H1 (cell line): Measurements from ENCODE around the gene GAS6. TPM values are rescaled to one million over a fixed set of nuclear protein-coding genes. Genes with fewer than 3 reads are reported as not detected.

ENCODE experiments used
- BACH1 ChIP-seq: IDR thresholded peaks from 2 replicates; pipeline ENCODE4 v1.6.1; 2012; ENCODE audit warnings: low read length, improper control_type of control experiment
- CEBPB ChIP-seq: IDR thresholded peaks from 2 replicates; pipeline ENCODE4 v1.6.1; 2012; ENCODE audit warnings: low read depth, low read length
- JUN ChIP-seq: IDR thresholded peaks from 2 replicates; pipeline ENCODE4 v1.6.1; 2011; ENCODE audit warnings: low read depth, mild to moderate bottlenecking, improper control_type of control experiment, low read length
- SP2 ChIP-seq: IDR thresholded peaks from 2 replicates; pipeline ENCODE4 v1.6.1; 2012; ENCODE audit warnings: mild to moderate bottlenecking, low read length, inconsistent platforms
- ZNF274 ChIP-seq: IDR thresholded peaks from 2 replicates; pipeline ENCODE4 v1.7.0; 2012; ENCODE audit warnings: low read length, borderline replicate concordance; ENCODE audit errors: extremely low read depth
- polyA plus RNA-seq, 7 experiments: library from polyadenylated mRNA; depleted of rRNA in 3 of 7; stranded (reverse) in 5 of 7; unstranded in 2 of 7; fragments of >200 nt in 5 of 7; fragments of 200-250 nt in 2 of 7; gene quantifications; 1 replicate in 5 of 7; 2 replicates in 1 of 7; 4 replicates in 1 of 7; pipeline versions ENCODE4 v1.2.1 to v1.2.3, GENCODE V29; 2011 to 2013; ENCODE audit warnings: missing spikeins in 2 of 7, mixed read lengths in 2 of 7
- total RNA-seq: library from RNA; stranded (reverse); fragmentation: NEBNext Ultra II Directional; extraction: Animal tissue kit (Norgen Biotek cat#: 25700); gene quantifications from 2 replicates; pipeline ENCODE4 v1.2.1, GENCODE V29; 2021
- TF ChIP-seq, protein P1 (sequence below), 3 experiments: IDR thresholded peaks; 1 replicate in 2 of 3; 2 replicates in 1 of 3; pipeline versions ENCODE4 v1.5.1 to v1.6.1; 2011; ENCODE audit warnings: low read length in 3 of 3, mild to moderate bottlenecking in 3 of 3, inconsistent platforms in 2 of 3, low read depth in 1 of 3, moderate library complexity in 1 of 3; ENCODE audit not compliant: insufficient read depth in 1 of 3; ENCODE audit errors: control extremely low read depth in 1 of 3

The GAS6 gene
- total and polyA plus RNA-seq, 2 of the 8 experiments (the other 6 are each of a cell fraction or from before 2014, with no cell fraction given) = 18.6 to 31.0 TPM

DNA sequence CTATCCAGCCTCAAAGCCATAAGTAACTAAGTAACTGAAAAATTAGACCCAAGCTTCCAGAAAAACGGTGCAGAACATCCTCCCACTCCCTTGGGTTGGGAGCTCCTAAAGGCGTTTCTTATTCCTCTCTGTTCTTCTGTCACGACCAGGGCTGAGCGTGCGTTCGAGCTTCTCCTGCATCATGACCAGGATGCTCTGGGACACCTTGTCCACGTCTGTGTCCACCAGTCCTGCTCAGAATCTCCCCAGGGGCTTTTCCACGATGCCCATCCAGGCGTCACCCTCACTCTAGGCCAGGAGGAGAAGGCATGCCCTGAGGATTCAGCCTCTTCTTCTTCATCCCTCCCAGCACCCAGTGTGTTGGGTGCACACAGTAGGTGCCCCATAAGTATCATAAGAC is 37.8 kb upstream of the GAS6 start (continued):
- TF ChIP-seq JUN = no peak
- TF ChIP-seq ZNF274 = no peak
- no peak for TF ChIP-seq SP2
- TF ChIP-seq BACH1 = no peak
- TF ChIP-seq, protein P1, sequence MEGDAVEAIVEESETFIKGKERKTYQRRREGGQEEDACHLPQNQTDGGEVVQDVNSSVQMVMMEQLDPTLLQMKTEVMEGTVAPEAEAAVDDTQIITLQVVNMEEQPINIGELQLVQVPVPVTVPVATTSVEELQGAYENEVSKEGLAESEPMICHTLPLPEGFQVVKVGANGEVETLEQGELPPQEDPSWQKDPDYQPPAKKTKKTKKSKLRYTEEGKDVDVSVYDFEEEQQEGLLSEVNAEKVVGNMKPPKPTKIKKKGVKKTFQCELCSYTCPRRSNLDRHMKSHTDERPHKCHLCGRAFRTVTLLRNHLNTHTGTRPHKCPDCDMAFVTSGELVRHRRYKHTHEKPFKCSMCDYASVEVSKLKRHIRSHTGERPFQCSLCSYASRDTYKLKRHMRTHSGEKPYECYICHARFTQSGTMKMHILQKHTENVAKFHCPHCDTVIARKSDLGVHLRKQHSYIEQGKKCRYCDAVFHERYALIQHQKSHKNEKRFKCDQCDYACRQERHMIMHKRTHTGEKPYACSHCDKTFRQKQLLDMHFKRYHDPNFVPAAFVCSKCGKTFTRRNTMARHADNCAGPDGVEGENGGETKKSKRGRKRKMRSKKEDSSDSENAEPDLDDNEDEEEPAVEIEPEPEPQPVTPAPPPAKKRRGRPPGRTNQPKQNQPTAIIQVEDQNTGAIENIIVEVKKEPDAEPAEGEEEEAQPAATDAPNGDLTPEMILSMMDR (IDR thresholded peaks at IDR 0.05; ENCODE audit: control extremely low read depth in 1 of 3, insufficient read depth in 1 of 3, low read depth in 1 of 3, low read length in 3 of 3) = no peak
- no peak for TF ChIP-seq CEBPB
